Coronary artery (tissue), 2 donors: ENCODE results near the gene PPP1R12C.

Source experiments
- DNase-seq: peaks from one replicate; pipeline ENCODE4 v3.0.0-alpha.2; 2017; ENCODE audit warnings: low spot score
- H3K27ac ChIP-seq, 2 donors: fragments of 200-600 bp; sonication (generic); one replicate each; pipeline ENCODE4 v1.5.1; 2016 to 2019
- H3K4me3 ChIP-seq: fragments of 200-600 bp; sonication (generic); 2 replicates; pipeline ENCODE4 v1.5.1; 2016; ENCODE audit warnings: mild to moderate bottlenecking, moderate library complexity
- CTCF ChIP-seq: fragments of 200-600 bp; sonication (generic); IDR thresholded peaks from one replicate; pipeline ENCODE4 v1.5.1; 2019; ENCODE audit warnings: antibody characterized with exemption

The PPP1R12C gene

GRCh38 chr19:55081770-55082019, 35.7 kb downstream of the PPP1R12C start:
- peak overlapping the region; percentile 72 for H3K4me3 ChIP-seq
- no peak overlapping the region for H3K27ac ChIP-seq
- no peak for TF ChIP-seq CTCF
- DNase-seq: no peak

GRCh38 chr19:55080968-55081769, 36.3 kb downstream of the PPP1R12C start:
- no peak overlapping the region for H3K27ac ChIP-seq
- DNase-seq: no peak
- peak overlapping the region; percentile 72 for H3K4me3 ChIP-seq
- TF ChIP-seq CTCF: no peak

DNA sequence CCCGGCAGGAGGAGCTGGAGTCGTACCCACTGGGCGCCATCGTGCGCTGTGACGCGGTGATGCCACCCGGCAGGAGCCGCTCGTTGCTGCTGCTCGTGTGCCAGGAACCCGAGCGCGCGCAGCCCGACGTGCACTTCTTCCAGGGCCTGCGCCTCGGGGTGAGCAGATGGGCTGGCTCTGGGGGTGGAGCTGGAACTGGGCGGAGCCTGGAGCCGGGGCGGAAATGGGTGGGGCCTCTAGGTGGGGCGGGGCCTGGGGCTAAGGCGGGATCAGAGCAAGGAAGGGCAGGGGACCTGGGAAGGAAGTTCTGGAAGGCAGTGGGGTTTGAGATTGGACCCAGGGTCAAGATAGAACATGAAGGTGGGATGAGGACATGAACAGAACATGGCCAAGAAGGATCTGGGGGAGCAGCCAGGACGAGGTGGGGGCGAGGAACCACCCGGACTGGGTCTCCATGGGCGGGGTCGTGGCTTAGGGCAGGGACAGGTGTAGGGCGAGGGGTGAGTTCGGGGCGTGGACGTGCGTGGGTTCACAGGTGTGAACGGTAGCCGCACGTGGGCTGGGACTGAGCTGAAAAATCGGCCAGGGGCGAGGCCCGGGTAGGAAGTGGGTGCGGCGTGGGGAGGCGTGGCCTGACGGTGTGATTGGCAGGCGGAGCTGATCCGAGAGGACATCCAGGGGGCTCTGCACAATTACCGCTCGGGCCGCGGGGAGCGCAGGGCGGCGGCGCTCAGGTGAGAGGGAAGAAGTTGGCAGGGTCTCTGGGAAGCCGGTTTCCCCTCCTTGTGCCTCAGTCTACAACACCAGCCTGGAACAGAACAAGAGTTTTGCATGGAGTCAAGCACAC, 37.1 kb downstream of the PPP1R12C start:
- DNase-seq: no peak
- Histone ChIP-seq H3K27ac (no peak overlapping the region), H3K4me3 (peak overlapping the region; percentile 72)

GRCh38 chr19:55079400-55080038, 37.9 kb downstream of the PPP1R12C start:
- no peak overlapping the region for H3K27ac ChIP-seq
- no peak overlapping the region for H3K4me3 ChIP-seq
- TF ChIP-seq CTCF: no peak
- DNase-seq: no peak

More for the DNA sequence above, 37.1 kb downstream of the PPP1R12C start:
- no peak for TF ChIP-seq CTCF

DNA sequence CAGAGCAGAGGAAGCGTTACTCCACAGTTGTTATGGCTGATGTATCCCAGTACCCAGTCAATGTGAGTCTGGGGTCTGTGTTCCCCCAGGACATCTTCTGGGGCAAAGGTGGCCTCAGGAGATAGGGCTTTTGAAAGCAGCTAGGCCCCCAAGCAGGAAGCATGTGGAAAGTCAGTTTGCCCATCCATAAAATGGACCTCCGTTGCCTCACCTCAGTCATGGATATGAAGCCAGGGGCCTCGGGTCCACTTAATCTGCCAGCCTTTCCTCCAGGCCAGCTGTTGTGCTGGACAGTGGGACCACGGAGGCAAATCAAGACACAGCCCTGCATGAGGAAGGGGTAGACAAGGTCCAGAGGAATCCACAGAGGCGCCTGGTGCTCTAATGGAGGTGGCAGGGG, 38.4 kb downstream of the PPP1R12C start:
- Histone ChIP-seq H3K4me3 (no peak overlapping the region), H3K27ac (no peak overlapping the region)
- DNase-seq: no peak
- TF ChIP-seq CTCF: no peak

DNA sequence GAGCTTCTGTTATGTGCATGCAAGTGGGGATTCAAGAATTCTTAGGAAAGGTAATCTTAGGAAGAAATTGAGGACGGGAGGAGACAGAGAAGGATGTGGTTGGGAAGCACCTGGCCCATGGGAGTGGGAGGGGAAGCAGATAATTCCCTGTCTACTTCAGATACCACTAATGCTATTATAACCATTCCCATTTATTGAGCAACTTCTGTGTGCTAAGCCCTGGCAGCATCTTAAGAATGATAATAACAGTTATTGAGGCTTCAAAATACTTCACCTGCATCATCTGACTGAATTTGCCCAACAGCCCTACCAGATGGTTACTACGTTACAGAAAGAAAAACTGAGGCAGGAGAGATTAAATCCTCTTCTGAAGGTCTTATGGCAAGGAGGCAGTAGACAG, 40.3 kb downstream of the PPP1R12C start:
- Histone ChIP-seq H3K27ac (no peak overlapping the region), H3K4me3 (no peak overlapping the region)
- no peak for DNase-seq
- TF ChIP-seq CTCF: no peak
